GM19372 (cell line): ENCODE results near the gene TCN2.
"Not testable (repeated sequence)": the region's sequence is repeated elsewhere in the genome, so short reads cannot be mapped to it uniquely, and the experiment has no call there.

Experiments used
- ATAC-seq: cut with Tn5 transposase; IDR thresholded peaks from one replicate; pipeline ENCODE4 v1.9.1; 2021; ENCODE audit warnings: mild to moderate bottlenecking, low read depth, moderate library complexity; ENCODE audit not compliant: unreplicated experiment

TCN2 gene

DNA sequence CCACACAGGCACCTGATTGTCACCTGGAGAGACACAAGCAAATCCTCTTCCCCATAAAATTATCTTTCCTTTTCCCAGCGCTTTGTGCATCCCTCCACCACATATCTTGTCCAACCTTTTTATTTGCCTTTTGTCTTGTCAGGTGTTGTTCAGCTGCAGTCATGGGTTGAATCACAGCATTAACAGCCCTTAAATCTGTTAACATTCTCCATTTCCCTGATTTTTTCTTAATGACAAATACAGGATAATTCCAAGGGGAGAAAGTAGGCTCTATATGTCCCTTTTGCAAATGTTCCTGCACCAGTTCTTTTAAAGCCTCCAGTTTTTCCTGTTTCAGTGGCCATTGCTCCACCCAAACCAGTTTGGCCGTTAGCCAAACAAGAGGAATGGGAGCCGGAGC is 69.6 kb downstream of the TCN2 start:
- ATAC-seq, result not testable (repeated sequence)
